Mucosa of descending colon (tissue), 3 donors: ENCODE results near the gene DOCK1. TPM values are rescaled to one million over a fixed set of nuclear protein-coding genes. Genes with fewer than 3 reads are reported as not detected.
A peak's percentile ranks its signal among the peaks of the same experiment; 100 is the strongest.
"Not testable (repeated sequence)": the region's sequence is repeated elsewhere in the genome, so short reads cannot be mapped to it uniquely, and the experiment has no call there.

Experiments
- ATAC-seq: fragments of 200-7000 bp; cut with Tn5 transposase; one replicate; pipeline ENCODE4 v1.9.1; 2020; ENCODE audit warnings: mild to moderate bottlenecking, moderate library complexity
- DNase-seq, 3 donors: peaks; one replicate each; pipeline ENCODE4 v3.0.0-alpha.2; 2020
- H3K36me3 ChIP-seq: fragments of 200-600 bp; one replicate; pipeline ENCODE4 v1.8.0; 2021; ENCODE audit warnings: low read depth, mild to moderate bottlenecking
- H3K4me1 ChIP-seq: fragments of 200-600 bp; one replicate; pipeline ENCODE4 v1.8.0; 2021; ENCODE audit warnings: low read depth, mild to moderate bottlenecking
- H3K4me3 ChIP-seq: fragments of 200-600 bp; one replicate; pipeline ENCODE4 v1.8.0; 2021; ENCODE audit warnings: mild to moderate bottlenecking
- H3K9me3 ChIP-seq: fragments of 200-600 bp; one replicate; pipeline ENCODE4 v1.8.0; 2021; ENCODE audit warnings: mild to moderate bottlenecking
- intact Hi-C, 2 donors: fragments of 100-400 bp; cut with DNase I in 1 of 2; cut with micrococcal nuclease in 1 of 2; formaldehyde crosslinking; loops; one replicate each; pipeline versions ENCODE4 v1.11.0 to v1.11.1; 2022; cut with DNase I, micrococcal nuclease
- total RNA-seq, 3 donors: library from RNA; stranded (reverse); fragmentation: NEBNext Ultra II Directional in 2 of 3; extraction: Animal tissue kit (Norgen Biotek cat#: 25700) in 2 of 3; gene quantifications; one replicate each; pipeline versions ENCODE4 v1.2.1 to v1.2.4, GENCODE V29; 2021 to 2023
- TF ChIP-seq, protein P1 (sequence below): fragments of 200-600 bp; IDR thresholded peaks from one replicate; pipeline ENCODE4 v1.8.0; 2022; ENCODE audit warnings: antibody characterized with exemption, mild to moderate bottlenecking
- donor health status: DM: no; HTN: no; CAD: no; lungs with moderate emphysema.
- donor health status: DM: no; HTN: no; CAD: no.
- donor health status: DM: no; HTN: yes; CAD: no.

DOCK1 gene
- total RNA-seq, 3 donors from 2014 or later, result 56.5 to 103 (median 74.1) TPM

DNA sequence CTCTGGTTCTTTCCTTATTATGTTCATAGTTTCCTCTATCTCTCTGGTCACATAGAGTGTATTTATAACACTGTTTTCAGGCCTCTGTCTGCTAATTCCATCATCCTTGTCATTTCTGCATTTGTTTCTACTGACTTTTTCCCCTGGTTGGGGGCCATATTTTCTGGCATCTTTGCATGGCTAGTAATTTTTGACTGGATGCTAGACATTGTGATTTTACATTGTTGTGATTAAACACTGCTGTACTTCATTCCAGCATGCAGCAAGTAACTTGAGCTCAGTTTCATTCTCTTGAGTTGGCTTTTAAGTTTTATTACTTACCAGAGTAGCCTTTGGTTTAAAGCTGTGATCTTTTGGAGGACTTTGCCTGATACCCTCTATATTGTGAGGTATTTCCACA lies 6.8 kb upstream of the DOCK1 start:
- intact Hi-C loops, result no loop called here
- TF ChIP-seq, protein P1, sequence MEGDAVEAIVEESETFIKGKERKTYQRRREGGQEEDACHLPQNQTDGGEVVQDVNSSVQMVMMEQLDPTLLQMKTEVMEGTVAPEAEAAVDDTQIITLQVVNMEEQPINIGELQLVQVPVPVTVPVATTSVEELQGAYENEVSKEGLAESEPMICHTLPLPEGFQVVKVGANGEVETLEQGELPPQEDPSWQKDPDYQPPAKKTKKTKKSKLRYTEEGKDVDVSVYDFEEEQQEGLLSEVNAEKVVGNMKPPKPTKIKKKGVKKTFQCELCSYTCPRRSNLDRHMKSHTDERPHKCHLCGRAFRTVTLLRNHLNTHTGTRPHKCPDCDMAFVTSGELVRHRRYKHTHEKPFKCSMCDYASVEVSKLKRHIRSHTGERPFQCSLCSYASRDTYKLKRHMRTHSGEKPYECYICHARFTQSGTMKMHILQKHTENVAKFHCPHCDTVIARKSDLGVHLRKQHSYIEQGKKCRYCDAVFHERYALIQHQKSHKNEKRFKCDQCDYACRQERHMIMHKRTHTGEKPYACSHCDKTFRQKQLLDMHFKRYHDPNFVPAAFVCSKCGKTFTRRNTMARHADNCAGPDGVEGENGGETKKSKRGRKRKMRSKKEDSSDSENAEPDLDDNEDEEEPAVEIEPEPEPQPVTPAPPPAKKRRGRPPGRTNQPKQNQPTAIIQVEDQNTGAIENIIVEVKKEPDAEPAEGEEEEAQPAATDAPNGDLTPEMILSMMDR, result no peak

DNA sequence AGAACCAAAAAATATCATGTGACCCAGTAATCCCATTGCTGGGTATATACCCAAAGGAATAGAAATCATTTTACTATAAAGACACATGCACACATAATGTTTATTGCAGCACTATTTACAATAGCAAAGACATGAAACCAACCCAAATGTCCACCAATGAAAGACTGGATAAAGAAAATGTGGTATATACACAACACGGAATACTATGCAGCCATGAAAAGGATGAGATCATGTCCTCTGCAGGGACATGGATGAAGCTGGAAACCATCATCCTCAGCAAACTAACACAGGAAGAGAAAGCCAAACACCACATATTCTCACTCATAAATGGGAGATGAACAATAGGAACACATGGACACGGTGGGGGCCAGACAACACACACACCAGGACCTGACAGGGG lies 5.7 kb upstream of the DOCK1 start:
- H3K4me3 ChIP-seq, H3K4me1 ChIP-seq, intact Hi-C loops, ATAC-seq, DNase-seq, H3K9me3 ChIP-seq, H3K36me3 ChIP-seq: not testable (repeated sequence)

More for the DNA sequence above, 6.8 kb upstream of the DOCK1 start:
- Histone ChIP-seq H3K4me1 (no peaks in the 10 kb centered on the region), H3K9me3 (no peaks in the 10 kb centered on the region), H3K36me3 (no peaks in the 10 kb centered on the region), H3K4me3 (no peak overlapping the region)
- DNase-seq (no peak), ATAC-seq (no peak)

DNA sequence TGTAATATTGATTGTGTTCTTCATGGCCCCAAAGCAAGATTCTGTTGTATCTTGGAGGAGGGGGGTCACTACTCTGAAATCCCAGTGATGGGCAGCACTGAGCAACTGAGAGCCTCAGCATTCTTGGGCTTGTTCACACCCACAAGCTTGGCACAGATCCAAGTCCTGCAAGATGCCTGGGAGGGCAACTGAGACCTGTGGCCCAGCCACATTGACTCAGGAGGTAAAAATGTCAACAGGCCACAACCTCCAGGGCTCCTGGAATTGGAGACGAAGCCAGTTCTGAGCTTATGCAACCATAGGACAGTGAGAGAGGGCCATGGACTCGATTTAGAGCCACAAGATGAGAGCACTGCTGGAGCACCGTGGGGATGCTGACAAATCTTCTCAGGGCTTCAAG lies 3.1 kb upstream of the DOCK1 start:
- Histone ChIP-seq H3K4me1 (peaks cover 6% of the 10 kb centered on the region), H3K9me3 (no peaks in the 10 kb centered on the region), H3K4me3 (no peak overlapping the region), H3K36me3 (no peaks in the 10 kb centered on the region)
- intact Hi-C loops, result no loop called here
- no peak for ATAC-seq
- no peak for DNase-seq
- TF ChIP-seq, protein P1, result no peak

DNA sequence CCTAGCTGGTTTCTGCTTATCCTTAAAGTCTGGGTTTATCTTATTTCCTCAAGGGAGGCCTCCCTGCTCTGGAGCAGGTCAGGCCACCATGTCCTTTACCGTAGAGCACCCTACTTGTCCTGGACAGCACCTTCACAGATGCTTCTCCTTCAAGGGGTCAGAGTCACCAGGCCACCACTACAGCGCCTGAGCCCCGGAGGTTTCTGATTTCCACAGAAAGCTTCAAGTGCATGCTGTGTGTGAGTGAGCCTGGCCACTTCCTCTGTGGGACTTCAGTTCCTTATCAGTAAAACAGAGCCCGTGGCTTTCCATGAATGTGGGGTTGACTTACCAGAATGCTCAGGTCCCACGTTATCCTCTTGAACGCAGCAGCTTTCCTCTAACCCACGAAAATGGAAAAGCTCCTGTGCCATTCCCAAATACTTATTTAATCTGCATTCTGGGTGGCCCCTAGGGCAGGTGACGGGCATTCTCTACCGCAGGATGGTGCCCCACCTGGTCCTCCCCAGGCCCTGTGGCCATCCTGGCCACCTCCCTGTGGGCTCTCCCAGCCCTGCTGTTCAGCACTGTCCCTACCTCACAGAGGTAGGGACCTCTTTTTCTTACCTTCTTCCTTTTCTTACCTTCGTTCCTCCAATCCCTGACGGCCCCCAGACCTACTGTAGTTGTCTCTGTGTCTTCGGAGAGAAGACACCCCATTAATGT lies 1.4 kb upstream of the DOCK1 start:
- no peak overlapping the region for H3K4me3 ChIP-seq

DNA sequence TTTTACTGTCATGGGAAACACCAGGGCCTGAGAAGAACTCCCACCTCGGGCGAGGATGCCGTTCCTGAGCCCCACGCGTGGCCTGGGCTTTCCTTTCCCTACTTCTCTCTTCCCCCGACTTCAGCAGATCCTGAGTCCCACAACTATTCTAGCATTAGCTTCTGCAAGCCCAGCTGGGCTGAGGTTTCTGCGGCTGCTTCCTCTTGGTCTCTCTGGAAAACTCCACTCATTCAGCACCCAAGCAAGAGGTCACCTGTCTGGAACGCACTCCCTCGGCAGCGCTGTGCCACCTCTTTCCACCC lies 761 bp upstream of the DOCK1 start:
- Histone ChIP-seq H3K4me1 (peaks cover 9% of the 10 kb centered on the region), H3K36me3 (no peaks in the 10 kb centered on the region), H3K9me3 (no peaks in the 10 kb centered on the region), H3K4me3 (no peak overlapping the region)
- DNase-seq (peak in 1 of 3 donors; percentile 28), ATAC-seq (peak; percentile 54)
- intact Hi-C loops, result no loop called here
- TF ChIP-seq, protein P1, result no peak

More for the DNA sequence above, 1.4 kb upstream of the DOCK1 start:
- TF ChIP-seq, protein P1, result no peak
- no peak for ATAC-seq
- no peaks in the 10 kb centered on the region for H3K9me3 ChIP-seq
- no peaks in the 10 kb centered on the region for H3K36me3 ChIP-seq
- peaks cover 6% of the 10 kb centered on the region for H3K4me1 ChIP-seq
- intact Hi-C loops, result no loop called here
- no peak for DNase-seq

DNA sequence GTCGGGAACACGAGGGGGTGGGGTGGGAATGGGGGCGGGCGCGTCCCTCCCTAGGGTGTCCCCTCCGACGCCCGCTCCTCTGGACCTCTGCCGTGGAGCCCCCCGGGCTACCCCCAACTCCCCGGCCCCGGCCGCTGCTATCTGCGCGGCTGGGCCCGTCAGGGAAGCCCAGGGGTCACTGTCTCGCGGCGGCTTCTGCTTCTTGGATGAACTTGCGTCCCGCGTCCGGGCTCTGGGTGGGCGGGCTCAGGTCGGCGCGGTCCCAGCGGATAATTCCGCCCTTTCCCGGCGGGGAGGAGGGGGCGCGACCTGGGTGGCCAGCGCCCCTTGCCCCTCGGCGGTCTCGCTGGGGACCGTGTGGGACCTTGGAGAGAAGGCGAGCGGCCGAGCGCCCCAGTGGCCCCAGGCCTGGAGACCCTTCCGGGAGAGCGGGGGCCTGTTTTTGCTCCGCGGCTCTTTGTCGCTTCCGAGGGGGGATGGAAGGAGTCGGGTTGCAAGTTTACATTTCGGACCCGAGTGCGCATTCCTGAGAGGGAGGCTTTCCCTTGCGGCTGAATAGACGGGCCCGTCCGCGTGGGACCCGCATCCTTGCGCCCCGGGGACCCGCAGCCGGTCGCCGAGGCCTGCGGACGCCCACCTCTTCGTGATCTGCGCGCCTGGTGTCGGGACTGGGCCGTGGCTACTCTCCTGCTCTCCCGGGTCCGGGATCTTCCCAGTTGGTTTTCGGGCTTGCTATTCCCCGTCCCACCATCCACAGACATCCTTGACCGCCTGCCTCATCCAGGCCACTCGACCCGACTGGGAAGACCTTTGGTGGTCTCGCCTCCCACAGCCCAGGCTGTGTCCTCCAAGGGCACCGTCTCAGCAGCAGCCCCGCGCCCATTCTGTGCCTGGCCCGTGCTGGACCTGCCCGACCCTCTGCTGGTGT lies 812 bp downstream of the DOCK1 start:
- intact Hi-C loops, result no loop called here
- TF ChIP-seq, protein P1, result no peak
- no peaks in the 10 kb centered on the region for H3K36me3 ChIP-seq
- peak in 2 of 3 donors; percentile 40 to 63 for DNase-seq
- peak overlapping the region; percentile 70 for H3K4me3 ChIP-seq
- no peaks in the 10 kb centered on the region for H3K9me3 ChIP-seq
- peaks cover 9% of the 10 kb centered on the region for H3K4me1 ChIP-seq
- peak; percentile 39 for ATAC-seq
